HUES48 (cell line): Measurements from ENCODE around the gene POLA1.
A peak's percentile ranks its signal among the peaks of the same experiment; 100 is the strongest.

Experiments
- H3K27ac ChIP-seq: one replicate; pipeline ENCODE4 v1.7.0; 2013; ENCODE audit warnings: low read depth, low read length, inconsistent platforms
- H3K27me3 ChIP-seq: 2 replicates; pipeline ENCODE4 v1.6.1; 2013; ENCODE audit warnings: mild to moderate bottlenecking, low read length; ENCODE audit not compliant: control insufficient read depth, insufficient read depth
- H3K36me3 ChIP-seq: 2 replicates; pipeline ENCODE4 v1.6.1; 2013; ENCODE audit warnings: low read length; ENCODE audit not compliant: control insufficient read depth, insufficient read depth
- H3K4me1 ChIP-seq: 2 replicates; pipeline ENCODE4 v1.6.1; 2013; ENCODE audit warnings: mild to moderate bottlenecking, low read length; ENCODE audit not compliant: control insufficient read depth, insufficient read depth
- H3K4me3 ChIP-seq: 2 replicates; pipeline ENCODE4 v1.5.1; 2013; ENCODE audit warnings: mild to moderate bottlenecking, low read depth, low read length
- H3K9ac ChIP-seq: 2 replicates; pipeline ENCODE4 v1.6.1; 2013; ENCODE audit warnings: mild to moderate bottlenecking, low read depth, low read length, moderate library complexity
- H3K9me3 ChIP-seq: 2 replicates; pipeline ENCODE4 v1.6.1; 2013; ENCODE audit warnings: low read length; ENCODE audit not compliant: control insufficient read depth, insufficient read depth

The POLA1 gene

DNA sequence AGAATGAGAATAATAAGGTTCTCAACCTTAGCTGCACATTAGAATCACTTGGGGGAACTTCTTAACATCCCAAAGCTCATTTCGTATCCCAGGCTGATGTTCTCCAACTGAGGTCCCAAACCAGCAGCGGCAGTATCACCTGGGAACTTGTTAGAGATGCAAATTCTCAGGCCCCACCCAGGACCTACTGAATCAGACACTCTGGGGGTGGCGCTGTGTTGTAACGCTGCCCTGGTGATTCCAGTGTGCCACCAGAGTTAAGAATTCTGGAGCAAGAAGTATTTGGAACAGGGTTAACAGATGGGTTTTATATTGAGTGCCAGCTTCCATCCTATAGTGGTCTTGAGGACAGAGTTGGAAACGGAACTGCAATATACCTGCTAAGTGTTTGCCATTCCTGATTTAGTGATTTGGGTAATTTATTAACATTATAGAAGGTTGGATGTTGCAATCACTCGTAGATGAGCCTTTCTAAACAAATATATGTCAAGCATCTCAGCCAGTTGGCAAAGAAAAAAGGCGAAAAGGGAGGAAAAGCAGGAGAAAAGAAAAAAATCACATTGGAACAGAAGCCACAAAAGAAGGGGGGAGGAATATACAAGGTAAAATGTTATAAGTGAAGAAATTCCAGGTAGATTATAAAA, 181.0 kb downstream of the POLA1 start:
- no peak overlapping the region for H3K4me3 ChIP-seq
- H3K27ac ChIP-seq: no peak overlapping the region
- peaks cover 29% of the 10 kb centered on the region for H3K4me1 ChIP-seq
- no peaks in the 10 kb centered on the region for H3K36me3 ChIP-seq
- H3K27me3 ChIP-seq: no peaks in the 10 kb centered on the region
- H3K9me3 ChIP-seq: no peaks in the 10 kb centered on the region
- no peak overlapping the region for H3K9ac ChIP-seq

DNA sequence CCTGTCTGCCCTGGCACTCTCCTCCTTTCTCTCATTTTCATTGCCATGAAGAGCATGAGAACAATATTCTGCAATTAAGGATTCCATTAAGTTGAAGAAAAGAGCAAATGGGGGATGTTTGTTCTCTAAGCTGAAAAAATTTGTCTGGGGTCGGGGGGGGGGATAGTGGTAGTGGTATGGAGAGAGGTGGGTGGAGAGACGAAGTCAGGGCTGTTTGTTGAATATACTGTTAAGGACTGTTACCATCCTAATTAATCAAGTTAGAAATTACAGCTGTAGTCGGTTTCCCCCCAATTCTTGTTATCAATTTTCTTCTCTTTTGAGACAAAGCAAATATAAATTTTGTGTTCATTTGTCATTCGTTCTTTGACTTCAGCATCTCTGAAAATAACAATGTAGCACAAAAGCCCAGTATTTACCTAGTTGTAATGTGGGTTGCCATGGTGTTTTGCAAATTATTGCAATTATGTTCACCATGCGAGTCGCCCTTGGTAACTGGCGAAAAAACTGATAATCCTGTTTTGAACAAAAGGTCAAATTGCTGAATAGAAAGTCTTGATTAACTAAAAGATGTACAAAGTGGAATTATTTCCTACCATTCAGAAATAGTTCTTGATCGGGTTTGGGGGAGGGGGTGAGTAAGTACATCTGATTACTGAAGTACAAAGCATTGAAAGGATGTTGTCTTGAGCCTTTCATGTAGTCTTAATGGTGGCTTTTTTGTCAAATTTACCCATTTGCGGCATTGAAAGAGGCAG, 183.0 kb downstream of the POLA1 start:
- no peak overlapping the region for H3K4me3 ChIP-seq
- no peaks in the 10 kb centered on the region for H3K27me3 ChIP-seq
- no peak overlapping the region for H3K27ac ChIP-seq
- H3K36me3 ChIP-seq: no peaks in the 10 kb centered on the region
- H3K4me1 ChIP-seq: peaks cover 34% of the 10 kb centered on the region
- H3K9ac ChIP-seq: no peak overlapping the region
- no peaks in the 10 kb centered on the region for H3K9me3 ChIP-seq

DNA sequence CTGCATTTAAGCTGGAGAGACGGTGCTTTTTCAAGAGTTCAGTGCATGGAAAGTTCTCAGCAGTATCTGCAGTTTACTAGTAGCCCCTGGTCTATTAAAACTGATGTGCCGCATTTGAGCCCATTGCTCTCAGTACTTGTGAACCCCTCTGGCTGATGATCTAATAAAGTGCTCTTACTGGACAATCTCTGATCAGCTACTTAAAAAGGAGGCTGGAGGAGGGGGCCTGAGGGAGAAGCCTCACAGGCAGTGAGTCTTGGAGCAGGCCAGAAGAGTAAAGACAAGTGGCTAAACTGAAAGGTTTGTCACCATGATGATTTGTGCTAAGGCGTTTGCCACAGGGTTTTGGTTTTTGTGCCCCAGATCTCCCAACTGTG, 183.6 kb downstream of the POLA1 start:
- H3K9me3 ChIP-seq: no peaks in the 10 kb centered on the region
- no peak overlapping the region for H3K4me3 ChIP-seq
- no peak overlapping the region for H3K9ac ChIP-seq
- peaks cover 34% of the 10 kb centered on the region for H3K4me1 ChIP-seq
- H3K27me3 ChIP-seq: no peaks in the 10 kb centered on the region
- no peaks in the 10 kb centered on the region for H3K36me3 ChIP-seq
- H3K27ac ChIP-seq: no peak overlapping the region

DNA sequence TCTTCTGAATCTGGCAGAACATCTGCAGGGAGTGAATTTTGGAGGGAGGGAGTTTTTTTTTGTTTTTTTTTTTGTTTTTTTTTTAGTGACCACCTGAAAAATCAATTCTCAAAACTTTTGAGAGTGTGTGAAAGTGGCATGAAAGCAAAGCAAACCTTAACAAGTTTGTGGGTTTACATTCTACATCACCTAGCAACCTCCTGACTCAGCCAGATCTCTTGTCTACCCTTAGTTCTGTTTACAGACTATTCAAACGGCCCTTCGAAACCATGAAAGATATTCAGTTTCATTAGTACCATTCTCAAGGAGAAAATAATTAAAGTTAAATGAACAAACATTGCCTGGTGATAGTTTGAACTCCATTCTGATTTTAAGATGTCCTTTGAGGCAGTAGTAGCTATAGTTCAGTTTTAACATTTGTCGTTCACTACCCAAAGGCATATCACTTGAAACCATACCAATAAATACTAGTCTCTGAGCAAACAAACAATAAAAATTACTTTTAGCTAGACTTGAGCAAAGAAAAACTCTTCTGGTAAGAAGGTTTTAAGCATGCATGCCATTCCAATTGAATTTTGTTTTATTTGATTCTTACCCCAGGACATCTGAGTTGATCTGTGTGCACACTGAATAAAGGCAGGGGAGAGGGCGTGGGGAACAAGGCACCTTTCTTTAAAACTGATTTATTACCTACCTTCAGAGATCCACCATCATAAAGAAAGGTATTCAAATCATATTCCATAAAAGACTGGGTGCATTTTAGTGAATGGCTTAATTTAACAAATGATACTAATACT, 184.3 kb downstream of the POLA1 start:
- Histone ChIP-seq H3K27ac (no peak overlapping the region), H3K4me1 (peaks cover 34% of the 10 kb centered on the region)

DNA sequence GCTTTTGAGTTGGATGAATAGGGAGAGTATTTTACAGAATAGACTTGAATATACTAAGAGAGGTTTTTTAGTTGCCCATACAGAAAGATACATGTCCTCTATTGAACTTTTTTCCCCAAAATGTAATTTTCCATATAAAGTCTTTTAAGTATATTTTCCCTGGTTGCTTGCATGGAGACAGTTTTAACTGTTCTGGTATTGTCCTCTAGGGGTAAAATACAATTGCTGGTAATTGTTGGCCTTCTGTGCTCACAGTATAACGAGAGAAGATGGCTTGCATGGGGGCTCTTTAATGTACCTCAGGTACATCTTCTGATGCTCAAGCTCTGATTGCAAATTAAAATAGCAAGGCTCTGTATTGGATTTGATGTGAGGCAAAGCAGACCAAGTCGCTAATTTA, 186.0 kb downstream of the POLA1 start:
- Histone ChIP-seq H3K9me3 (no peaks in the 10 kb centered on the region), H3K9ac (no peak overlapping the region), H3K4me3 (no peak overlapping the region), H3K36me3 (no peaks in the 10 kb centered on the region), H3K27ac (no peak overlapping the region), H3K4me1 (peaks cover 26% of the 10 kb centered on the region), H3K27me3 (no peaks in the 10 kb centered on the region)

More for the DNA sequence above, 184.3 kb downstream of the POLA1 start:
- Histone ChIP-seq H3K9ac (no peak overlapping the region), H3K36me3 (no peaks in the 10 kb centered on the region), H3K4me3 (no peak overlapping the region), H3K9me3 (no peaks in the 10 kb centered on the region), H3K27me3 (no peaks in the 10 kb centered on the region)

DNA sequence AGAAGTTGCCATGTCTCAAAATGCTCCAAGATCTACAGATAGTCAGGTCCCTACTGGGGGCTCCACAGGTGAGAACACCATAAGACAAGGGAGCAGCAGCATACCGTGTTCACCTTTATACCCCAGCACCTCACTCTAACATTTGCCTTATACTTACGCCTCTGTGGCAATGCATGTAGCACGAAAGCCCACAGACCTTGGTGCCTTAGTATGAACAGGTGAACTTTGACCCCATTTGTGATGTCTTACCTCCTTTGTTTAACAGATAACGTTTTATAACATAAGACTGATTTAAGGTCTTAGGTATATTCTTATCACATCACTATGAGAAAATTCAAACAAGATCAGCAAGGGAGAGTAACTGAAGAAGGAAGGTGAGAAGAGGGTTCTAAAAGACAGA, 193.2 kb downstream of the POLA1 start:
- Histone ChIP-seq H3K27me3 (no peaks in the 10 kb centered on the region), H3K4me3 (no peak overlapping the region), H3K36me3 (peaks cover 36% of the 10 kb centered on the region), H3K9ac (no peak overlapping the region), H3K4me1 (no peaks in the 10 kb centered on the region), H3K27ac (no peak overlapping the region), H3K9me3 (no peaks in the 10 kb centered on the region)

DNA sequence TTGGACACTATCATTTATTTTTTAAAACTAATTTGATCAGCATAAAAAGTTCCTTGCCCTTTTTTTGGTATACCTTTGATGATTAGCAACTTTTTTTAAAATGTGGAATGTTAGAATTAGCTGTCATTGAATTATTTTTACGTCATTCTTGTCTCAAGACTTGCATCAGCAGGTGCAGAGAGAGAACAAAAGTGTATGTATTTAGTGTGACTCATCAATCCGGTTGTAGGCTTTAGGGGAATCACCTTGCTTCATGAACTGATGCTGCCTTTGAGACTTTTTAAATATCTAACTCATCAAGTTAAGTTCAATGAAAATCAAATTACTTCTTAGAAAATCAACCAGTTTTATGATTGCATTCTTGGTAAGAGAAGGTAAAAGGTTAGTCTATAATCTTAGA, 197.0 kb downstream of the POLA1 start:
- Histone ChIP-seq H3K9ac (no peak overlapping the region), H3K4me1 (no peaks in the 10 kb centered on the region), H3K27me3 (no peaks in the 10 kb centered on the region), H3K4me3 (no peak overlapping the region), H3K9me3 (no peaks in the 10 kb centered on the region), H3K36me3 (peaks cover 36% of the 10 kb centered on the region), H3K27ac (no peak overlapping the region)

DNA sequence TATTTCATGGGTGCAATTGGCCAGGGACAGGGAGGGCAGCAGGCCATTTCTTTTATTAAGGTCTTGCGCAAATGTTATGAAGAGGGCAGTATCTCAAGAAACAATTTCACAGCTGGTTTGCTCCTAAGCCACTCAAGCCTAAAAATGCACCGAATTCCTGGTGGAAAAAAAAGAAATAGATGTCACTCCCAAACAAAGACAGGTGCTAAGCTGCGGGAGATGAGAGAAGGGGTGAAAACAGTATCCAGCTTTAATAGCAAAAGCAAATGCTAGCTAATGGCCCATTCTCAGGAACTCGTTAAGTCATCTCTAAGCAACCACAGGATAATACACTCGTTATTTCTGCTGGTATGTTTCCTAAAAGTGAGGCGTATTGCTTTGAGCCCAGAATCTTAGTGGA, 205.7 kb downstream of the POLA1 start:
- H3K27me3 ChIP-seq: no peaks in the 10 kb centered on the region
- H3K9me3 ChIP-seq: no peaks in the 10 kb centered on the region
- H3K4me3 ChIP-seq: no peak overlapping the region
- H3K36me3 ChIP-seq: peaks cover 6% of the 10 kb centered on the region
- no peak overlapping the region for H3K27ac ChIP-seq
- H3K9ac ChIP-seq: no peak overlapping the region
- H3K4me1 ChIP-seq: peaks cover 20% of the 10 kb centered on the region

DNA sequence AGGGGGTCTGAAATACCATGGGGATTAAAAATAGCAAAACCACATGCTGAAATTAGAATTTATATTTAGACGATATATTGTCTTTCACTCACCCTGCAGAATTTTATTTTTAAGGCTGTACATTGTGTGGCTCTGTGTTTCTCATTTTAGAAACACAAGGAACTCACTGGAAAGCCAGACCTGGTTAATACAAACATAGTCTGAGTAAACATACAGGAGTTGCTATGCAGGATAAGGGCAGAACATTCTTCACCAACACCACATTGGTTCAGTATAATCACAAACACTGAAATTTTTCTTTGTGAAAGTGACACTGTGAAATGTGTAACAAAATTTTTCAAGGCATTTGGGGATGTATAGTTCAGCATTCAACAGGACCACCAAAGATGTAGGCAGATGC, 206.5 kb downstream of the POLA1 start:
- peaks cover 6% of the 10 kb centered on the region for H3K36me3 ChIP-seq
- H3K9ac ChIP-seq: no peak overlapping the region
- H3K4me3 ChIP-seq: no peak overlapping the region
- no peaks in the 10 kb centered on the region for H3K9me3 ChIP-seq
- H3K27ac ChIP-seq: no peak overlapping the region
- peaks cover 20% of the 10 kb centered on the region for H3K4me1 ChIP-seq
- H3K27me3 ChIP-seq: no peaks in the 10 kb centered on the region

DNA sequence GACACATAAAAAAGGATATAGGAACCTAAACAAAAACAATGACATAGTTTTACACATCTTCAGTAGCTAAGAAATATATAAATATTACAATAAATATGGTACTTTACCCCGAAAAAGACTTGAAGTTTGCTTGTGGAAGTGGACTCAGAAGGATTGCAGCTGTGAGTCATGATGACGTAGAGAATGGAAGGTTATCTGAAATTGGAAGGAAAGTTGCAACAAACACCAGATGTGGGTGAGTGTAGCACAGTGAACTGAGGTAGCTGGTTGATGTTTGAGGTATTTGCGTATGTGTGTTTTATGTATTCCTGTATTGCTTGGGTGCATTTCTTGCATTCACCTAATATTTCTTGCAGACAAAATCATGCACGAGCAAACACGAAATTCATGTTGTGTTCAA, 209.1 kb downstream of the POLA1 start:
- no peak overlapping the region for H3K27ac ChIP-seq
- no peaks in the 10 kb centered on the region for H3K9me3 ChIP-seq
- H3K4me1 ChIP-seq: peaks cover 17% of the 10 kb centered on the region
- H3K9ac ChIP-seq: no peak overlapping the region
- no peaks in the 10 kb centered on the region for H3K27me3 ChIP-seq
- H3K36me3 ChIP-seq: peaks cover 6% of the 10 kb centered on the region
- H3K4me3 ChIP-seq: no peak overlapping the region

DNA sequence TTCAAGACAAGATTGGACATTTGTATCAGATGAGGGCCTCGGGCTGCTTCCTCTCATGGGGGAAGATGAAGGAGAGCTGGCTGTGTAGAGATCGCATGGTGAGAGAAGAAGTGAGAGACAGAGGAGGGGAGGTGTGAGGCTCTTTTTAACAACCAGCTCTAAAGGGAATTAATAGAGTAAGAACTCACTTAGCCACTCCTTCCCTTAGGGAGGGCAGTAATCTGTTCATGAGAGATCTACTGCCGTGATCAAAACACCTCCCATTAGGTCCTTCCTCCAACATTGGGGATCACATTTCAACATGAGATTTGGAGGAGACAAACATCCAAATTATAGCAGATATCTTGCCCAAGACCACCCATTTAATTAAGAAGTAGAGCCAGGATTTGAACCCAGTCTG, 225.0 kb downstream of the POLA1 start:
- H3K27me3 ChIP-seq: no peaks in the 10 kb centered on the region
- no peak overlapping the region for H3K9ac ChIP-seq
- H3K4me3 ChIP-seq: no peak overlapping the region; the same call in 1 of the 2 replicates
- peak overlapping the region; percentile 68 for H3K27ac ChIP-seq
- peaks cover 24% of the 10 kb centered on the region for H3K4me1 ChIP-seq
- no peaks in the 10 kb centered on the region for H3K9me3 ChIP-seq
- H3K36me3 ChIP-seq: no peaks in the 10 kb centered on the region
